HT1080 (cell line): Measurements from ENCODE around the gene LACRT. TPM values are rescaled to one million over a fixed set of nuclear protein-coding genes. Genes with fewer than 3 reads are reported as not detected.
"Not testable (repeated sequence)": the region's sequence is repeated elsewhere in the genome, so short reads cannot be mapped to it uniquely, and the experiment has no call there.

Experiments
- DNase-seq: peaks from one replicate; pipeline ENCODE4 v3.0.0-alpha.2; 2015; ENCODE audit warnings: low read depth
- total RNA-seq: library from RNA; depleted of rRNA; stranded (reverse); fragments of >200 nt; shearing (Covaris generic); gene quantifications from 2 replicates; pipeline ENCODE4 v1.2.3, GENCODE V29; 2014

The LACRT gene
- total RNA-seq, 1 experiment from 2014 or later, result not detected

DNA sequence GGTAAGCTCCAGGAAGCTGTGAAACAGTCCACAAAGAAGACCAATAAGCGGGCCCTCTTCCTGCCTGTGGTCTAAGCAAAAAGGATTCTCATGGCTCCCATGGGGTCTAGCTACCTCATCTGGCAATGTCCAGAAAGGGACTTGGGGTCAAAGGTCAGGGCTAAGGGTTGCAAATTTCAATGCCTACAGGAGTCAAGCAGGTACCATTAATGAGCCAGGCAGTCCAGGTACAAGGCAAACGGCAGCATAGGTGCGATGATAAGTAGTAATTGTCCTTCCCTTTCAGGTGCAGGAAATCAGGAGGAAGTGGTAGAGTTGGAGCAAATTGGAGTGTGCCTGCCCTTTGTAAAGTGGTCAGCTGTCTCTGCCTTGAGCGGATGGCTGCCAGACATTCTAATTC is 6.4 kb upstream of the LACRT start:
- no peak for DNase-seq

DNA sequence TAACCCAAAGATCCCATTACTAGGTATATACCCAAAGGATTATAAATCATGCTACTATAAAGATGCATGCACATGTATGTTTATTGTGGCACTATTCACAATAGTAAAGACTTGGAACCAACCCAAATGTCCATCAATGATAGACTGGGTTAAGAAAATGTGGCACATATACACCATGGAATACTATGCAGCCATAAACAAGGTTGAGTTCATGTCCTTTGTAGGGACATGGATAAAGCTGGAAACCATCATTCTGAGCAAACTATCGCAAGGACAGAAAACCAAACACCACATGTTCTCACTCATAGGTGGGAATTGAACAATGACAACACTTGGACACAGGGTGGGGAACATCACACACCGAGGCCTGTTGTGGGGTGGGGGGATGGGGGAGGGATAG is 4.4 kb upstream of the LACRT start:
- not testable (repeated sequence) for DNase-seq

DNA sequence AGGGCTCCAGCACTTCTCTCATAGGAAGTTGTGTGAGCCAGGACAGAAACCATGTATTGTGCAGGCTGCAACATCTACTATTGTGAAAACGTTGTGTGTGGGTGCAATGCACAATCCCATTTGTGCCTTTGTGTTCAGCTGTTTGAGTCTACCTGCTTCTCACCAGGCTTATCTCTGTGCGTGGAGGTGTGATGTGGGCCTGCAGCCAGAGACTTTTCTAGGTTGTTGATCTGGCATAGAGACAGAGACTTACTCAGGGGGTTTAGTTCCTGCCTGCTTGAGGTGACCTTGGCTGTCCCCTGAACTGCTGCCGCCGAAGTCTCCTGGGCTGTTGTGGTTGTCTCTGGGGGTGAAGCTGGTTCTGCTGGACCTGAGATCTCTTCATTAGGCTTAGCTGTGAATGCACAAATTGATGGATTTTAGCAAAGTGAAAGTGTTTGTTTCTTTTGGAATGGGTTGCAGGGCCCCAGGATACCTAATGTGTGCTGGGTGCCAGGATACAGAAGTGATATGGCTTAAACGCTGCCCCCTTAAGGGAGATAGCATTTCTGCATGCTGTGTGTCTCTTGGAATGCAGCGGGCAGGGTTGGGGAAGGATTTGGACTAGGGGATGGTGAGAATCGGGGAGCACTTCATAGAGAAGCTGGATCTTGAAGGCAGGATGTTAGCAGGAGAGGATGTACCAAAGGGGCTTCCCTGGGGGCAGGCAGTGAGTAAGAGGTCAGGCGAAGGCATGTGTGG is 2.5 kb downstream of the LACRT start:
- no peak for DNase-seq

DNA sequence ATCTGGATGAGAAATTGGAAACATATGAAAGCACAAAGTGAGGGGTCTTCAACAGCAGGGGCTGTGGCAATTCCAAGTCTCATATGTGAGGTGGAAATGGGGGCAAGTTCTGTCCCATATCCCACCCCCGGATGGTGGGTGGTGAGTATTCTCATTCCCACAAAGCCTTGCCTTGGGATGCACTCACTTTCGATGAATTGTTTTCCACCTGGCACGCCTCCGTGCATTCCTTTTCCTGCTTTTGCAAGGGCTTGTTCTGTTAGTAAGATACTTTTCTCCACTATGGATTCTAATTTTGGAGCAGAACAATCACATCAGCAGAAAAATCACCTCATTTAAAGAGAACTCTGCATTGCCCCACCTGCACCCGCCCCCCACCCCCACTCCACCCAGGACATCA is 3.1 kb downstream of the LACRT start:
- no peak for DNase-seq

DNA sequence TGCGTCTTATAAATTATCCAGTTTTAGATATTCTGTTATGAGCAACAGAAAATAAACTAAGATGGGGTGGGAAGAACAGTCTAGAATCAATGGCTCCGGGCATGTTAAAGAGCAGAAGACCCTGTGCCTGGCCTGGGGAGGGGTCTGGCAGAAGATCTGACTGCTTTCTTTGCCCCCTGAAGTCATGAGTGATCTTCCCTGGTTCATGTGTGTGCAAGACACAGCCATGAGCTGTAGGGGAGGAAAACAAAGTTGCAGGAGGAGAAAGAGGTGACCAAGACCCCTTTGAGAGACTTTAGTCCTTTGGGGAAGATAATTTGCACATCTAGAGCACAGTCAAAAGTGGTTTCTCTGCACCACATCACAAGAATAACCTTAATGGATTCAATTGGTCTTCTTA is 4.8 kb downstream of the LACRT start:
- DNase-seq, result no peak

DNA sequence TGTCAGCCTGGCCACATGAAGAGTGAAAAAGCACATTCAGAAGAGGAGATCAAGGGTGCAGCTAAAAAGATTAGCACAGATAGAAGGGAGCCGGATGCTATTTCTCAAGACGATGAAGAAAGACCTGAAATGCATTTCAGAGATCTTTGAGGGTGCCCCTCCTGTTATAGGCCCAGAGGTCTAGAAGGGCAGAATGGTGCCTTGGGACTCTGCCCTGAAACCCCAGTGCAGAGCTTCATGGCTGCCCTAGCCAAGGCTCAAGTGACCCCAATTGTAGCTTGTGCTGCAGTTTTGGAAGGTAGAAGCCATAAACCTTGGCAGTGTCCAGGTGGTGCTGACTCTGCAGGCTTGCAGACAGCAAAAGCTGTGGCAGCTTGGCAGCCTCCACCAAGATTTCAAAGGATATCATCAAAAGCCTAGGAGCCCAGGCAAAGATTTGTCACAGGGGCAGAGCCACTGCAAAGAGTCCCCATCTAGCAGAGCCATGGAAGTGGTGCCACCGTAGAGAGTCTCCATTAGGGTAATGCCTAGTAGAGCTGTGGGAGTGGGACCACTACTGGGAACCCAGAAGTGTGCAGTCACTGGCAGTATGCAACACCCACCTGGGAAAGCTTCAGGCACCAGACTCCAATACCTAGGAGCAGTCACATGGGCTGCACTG is 6.4 kb downstream of the LACRT start:
- DNase-seq, result no peak

DNA sequence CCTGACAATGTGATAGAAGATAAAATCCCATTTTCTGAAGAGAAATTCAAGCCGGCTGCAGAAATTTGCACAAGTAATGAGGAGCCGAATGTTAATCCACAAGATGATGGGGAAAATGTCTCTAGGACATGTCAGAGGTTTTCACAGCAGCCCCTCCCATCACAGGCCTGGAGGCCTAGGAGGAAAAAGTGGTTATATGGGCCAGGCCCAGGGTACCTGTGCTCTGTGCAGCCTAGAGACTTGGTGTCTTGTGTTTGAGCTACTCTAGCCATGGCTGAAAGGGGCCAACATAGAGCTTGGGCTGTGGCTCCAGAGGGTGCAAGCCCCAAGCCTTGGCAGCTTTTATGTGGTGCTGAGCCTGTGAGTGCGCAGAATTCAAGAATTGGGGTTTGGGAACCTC is 7.4 kb downstream of the LACRT start:
- no peak for DNase-seq

DNA sequence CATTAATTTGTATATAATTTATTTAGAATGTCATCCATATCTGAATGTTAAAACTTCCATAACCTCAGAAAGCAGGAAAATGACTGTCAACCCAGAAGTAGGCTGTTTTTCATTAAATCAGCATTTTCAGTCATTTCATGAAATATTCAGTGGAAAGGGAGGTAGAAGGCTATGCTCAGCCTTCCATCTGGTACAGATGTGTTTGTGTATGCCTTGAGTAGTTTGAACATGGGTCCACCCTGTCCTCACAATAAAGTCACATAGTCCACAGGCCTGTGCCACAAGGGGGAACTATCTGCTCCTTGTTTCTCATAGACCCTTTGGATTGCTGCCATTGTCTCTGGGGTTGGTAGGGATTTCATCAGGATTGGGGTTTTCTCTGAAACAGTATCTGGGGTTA is 9.1 kb downstream of the LACRT start:
- DNase-seq, result no peak

DNA sequence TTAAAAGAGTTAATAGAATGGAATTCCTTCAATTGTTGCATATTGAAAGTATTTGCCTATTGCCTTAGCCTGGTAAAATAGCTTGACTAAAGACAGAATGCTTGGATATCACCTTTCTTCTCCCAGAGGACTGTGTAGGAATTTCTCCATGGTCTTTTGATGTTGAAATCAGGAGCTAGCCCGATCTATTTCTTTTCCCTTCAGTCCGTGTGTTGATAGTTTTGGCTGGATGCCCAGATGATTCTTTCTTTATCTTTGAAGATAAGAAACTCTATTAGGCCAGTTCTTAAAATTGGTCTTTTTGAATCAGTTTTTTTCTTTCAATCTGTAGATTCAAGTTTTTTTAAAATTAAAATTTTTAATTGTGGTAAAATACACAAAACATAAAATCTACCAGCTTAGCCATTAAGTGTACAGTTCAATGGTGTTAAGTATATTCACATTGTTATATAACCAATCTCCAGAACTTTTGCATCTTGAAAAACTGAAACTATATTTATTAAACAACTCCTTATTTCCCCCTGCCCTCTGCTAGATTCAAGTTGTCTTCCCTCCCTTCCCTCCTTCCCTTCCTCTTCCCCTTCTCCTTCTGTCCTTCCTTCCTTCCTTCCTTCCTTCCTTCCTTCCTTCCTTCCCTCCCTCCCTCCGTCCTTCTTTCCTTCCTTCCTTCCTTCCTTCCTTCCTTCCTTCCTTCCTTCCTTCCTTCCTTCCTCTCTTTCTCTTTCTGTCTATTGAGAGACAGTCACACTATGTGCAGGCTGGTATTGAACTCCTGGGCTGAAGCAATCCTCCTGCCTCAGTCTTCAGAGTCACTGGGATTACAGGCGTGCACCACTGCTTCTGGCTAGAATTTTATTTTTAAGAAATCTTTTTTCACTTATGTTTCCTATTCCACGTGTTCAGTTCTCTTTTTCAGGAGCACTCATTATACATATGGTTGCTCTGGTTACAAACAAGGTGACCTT is 10.1 kb downstream of the LACRT start:
- DNase-seq, result no peak

DNA sequence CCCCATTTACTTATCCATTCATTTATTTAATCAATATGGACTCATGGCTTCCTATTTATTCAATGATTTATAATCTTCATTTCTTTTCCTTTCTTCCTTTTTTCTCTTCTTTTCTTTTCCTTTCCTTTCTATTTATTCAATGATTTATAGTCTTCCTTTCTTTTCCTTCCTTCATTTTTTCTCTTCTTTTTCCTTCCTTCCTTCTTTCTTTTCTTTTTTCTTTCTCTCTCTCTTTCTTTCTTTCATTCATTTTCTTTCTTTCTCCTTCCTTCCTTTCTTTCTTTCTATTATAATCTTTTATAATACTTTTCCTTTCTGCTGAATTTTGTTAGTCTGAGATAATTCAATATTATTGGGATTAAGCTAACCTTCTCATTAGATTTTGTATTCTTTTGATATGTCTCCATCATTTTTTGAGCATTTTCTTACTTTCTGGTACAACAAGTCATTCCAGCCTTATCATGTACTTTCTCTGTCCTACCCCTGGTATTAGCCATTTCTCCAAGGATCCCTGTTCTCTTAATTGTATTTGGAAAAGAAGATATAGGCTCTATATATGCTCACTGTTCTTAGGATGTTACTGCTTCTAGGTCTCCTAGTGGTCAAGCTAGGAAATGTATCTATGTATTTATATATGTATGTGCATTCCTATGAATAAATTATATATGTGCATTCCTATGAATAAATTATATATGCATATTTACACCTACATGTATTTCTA is 12.1 kb downstream of the LACRT start:
- DNase-seq, result no peak

DNA sequence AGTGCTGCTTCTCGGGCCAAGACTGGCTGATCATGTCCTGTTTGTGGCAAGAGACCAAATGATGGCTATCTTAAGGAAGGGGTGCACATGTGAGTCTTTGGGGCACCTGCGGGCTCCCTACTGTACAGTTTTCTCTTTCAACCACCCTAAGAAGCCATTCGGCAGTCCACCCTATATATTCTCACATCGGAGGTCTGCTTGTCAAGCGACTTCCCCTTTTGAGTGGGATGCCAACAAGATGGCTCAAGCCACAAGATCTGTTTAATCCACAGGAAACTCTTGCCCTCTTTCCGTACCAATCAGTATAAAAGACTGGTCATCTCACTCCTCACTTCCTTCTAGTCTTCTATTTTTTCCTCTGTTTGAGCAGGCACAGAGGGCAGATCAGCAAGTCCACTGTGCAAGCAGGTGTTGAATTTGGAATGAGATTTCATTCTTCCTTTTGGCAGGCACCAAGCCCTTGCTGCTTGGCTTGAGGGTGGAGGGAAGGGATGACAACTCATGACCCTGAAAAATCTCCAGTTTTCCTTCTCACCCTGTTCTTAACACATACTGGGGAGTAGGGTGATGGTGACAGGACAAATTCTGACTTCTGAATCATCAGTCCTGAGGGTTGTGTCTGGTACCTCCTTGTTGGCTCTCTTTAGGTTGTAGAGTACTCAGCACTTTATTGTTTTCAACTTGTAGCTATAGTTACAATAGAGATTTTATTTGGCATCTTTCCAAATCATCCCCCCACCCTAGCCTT is 17.6 kb downstream of the LACRT start:
- DNase-seq, result no peak

DNA sequence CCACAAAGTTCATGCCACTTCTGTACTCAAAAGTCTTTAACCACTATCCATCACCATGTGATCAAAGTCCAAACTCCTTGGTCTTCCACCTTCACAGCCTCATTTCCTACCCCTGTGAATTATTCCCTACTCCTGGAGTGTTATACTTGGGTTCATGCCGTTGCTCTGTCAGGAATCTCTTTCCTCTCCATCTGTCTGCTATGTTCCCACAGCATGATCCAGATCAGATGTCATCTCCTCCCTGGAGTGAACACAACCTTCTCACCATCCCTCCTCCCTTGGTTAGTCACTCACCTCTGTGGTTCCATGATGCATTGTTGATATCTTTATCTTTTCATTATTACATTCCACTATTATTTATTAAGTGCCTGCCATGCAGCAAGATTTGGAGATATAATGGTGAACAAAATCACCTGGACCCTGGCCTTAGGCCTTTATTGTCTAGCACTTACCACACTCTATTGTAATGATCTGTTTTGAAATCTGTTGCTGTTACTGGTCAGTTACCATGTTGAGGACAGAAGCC is 22.4 kb downstream of the LACRT start:
- no peak for DNase-seq

DNA sequence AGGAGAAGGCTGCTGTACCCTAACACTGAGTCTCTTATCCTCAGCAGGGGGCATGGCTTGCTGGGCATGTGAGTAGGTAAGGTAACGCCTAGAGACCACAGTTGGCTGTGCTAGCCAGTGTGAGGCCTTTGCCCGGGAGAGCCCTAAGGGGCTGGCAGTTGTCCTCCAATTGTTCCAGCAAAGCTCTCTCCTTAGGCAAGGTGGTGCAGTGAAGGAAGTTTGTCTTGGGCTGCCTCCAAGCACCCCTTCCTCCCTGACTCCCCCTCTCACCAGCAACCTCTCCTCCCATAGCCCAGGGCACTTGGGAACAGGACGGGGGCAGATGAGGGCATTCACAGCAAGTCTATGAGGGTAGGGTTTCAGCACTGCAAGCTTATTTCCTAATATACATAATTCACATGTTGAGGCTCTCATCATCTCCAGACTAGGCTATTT is 23.0 kb downstream of the LACRT start:
- no peak for DNase-seq

DNA sequence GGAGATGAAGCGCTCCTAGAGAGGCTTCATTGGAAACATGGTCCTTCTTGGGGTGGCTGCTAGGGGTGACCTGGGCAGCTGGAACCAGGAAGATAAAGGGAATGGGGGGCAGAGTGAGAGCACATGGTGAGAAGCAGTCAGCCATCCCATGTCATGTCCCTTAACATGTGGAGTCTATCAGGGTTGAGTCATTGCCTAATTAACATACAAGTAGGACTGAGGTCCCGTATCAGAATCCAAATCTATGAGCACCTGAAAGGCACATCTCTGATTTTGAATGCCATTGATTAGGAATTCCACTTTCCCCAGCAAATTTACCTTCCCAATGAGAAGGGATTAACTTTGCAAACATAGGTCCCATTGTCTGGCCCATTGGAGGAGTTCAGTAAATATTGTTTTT is 25.9 kb downstream of the LACRT start:
- DNase-seq, result no peak

DNA sequence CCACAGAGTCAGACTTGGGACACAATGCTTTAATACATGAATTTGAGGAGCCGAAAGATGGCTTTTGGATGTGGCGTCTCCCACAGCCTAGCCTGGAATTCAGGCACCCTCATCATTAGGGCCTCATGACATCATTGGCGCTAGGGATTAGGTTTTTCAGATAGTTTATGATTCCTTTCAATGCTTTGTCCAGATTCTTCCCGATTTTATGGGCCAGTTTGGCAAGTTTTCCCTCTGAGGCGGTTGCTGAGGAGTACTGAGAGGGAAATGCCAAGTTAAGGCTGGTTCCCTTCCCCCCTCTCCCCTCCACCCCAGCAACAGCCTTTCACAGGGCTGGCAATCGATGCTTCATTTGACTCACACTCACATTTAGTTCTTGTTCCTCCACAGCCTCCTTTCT is 26.5 kb downstream of the LACRT start:
- DNase-seq, result no peak

DNA sequence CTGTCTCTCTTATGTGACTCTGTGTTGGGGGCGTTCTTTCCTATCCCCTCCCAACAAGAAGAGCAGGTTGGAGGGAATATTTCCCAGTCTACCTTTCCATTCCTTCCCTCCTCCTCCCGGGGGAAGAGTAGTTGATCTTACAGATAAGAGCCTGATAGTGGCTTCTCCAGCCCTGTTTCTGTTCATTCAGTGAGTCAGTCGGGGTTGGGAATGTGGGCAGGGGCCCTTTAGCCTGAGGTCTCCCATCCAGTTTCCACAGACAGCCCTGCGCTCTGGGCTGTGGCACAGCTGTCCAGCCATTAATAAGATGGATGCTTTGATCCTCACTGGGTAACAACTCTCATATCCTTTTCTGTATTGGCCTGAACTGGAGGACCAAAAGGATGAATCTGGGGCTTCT is 28.1 kb downstream of the LACRT start:
- no peak for DNase-seq

DNA sequence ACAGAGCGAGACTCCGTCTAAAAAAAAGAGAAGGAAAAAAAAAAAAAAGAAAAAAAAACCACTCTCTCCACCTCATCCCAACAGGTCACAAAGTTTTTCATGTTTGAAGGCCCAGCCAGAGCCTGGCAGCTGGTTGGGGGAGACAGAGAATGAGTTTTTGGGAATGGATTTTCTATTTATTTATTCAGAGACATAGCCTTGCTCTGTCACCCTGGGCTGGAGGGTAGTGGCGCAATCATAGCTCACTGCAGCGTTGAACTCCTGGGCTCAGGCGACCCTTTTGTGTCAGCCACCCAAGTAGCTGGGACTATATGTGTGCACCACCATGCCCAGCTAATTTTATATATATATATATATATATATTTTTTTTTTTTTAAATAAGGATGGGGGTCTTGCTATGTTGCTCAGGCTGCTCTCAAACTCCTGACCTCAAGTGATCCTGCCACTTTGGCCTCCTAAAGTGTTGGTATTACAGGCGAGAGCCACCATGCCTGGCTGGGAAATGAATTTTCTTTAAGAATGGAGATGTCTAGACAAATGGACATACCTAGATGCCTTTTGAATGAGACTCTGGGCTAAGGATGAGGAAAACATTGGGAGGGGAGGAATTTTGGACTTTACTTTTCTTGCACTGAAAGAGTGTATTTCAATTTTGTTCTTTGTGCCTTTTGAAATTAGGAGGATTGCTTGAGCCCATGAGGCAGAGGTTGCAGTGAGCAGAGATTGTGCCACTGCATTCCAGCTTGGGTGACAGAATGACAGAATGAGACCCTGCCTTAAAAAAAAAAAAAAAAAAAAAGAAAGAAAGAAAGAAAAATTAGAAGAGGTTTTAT is 29.3 kb downstream of the LACRT start:
- DNase-seq, result no peak

DNA sequence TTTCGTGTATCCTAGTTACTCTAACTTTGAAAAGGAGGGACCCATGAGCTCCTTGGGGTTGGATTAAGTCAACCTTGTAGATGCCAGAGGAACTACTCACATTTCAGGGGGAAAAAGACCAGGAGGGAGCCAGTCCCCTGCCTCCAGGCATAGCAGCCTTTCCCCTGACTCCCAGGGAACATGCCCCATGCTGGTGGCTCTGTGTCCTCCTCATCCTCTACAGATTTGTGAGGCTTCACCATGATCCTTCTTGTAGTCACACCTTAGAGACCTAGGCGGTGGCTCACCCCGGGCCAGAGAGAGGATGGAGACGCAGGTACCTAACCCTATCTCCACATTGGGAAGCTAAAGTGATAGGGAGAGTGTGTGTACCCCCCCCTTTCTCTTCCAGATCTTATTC is 30.3 kb downstream of the LACRT start:
- DNase-seq, result no peak

DNA sequence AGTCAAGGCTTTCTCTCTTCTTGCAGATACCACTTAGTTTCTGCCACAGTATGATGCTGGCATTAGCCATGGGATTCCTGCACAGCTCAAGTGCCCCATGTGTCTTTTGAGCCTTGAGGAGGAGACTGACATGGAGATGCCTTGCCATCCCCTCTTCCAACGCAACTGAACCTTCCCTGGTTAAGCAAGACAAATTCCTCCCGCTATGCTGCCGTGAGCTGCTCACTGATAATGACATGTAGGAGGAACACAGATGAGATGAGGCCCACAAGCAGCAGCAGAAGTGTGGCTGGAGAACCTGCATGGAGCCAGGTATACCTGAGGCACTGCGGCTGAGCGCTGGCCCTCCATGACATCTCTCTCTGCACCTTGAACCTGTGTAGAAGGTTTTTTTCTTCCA is 30.8 kb downstream of the LACRT start:
- no peak for DNase-seq
